ENCODE results near the gene IGF2BP3.

GRCh38 chr7:23369100-23369499 is 101.2 kb downstream of the IGF2BP3 start:
- TF ChIP-seq EZH2 (IDR thresholded peaks at IDR 0.05; ENCODE audit: low read length), result no peak
- TF ChIP-seq CTCF (optimal IDR thresholded peaks at IDR 0.05 in 1 of 3, IDR thresholded peaks at IDR 0.05 in 1 of 3, conservative IDR thresholded peaks at IDR 0.05 in 1 of 3; ENCODE audit: extremely low read depth in 1 of 3, insufficient read depth in 2 of 3, low read length in 3 of 3), result no peak

All from keratinocyte (primary cell).